ENCODE results near the gene CBLB. TPM values are rescaled to one million over a fixed set of nuclear protein-coding genes. Genes with fewer than 3 reads are reported as not detected.

CBLB gene
- total and polyA plus RNA-seq, 12 donors, result 20.4 to 58.9 (median 33.5) TPM

DNA sequence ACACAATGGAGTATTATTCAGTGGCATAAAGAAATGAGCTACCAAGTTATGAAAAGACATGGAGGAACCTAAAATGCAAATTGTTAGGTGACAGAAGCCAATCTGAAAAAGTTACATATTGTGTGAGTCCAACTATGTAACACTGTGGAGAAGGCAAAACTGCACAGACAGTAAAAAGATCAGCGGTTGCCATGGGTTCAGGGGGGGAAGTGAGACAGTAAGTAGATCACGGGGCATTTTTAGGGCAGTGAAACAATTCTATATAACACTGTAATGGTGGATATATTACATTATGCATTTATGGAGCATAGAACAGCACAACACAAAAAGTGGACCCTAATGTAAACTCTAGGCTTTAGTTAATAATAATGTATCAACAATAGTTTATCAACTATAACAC, 17.6 kb downstream of the CBLB start:
- intact Hi-C loops (cut with DNase I), result no loop called here
- WGBS, 4 donors, result 96 to 100% (median 99%) methylated on average over 2 of the region's 2 CpGs
- TF ChIP-seq, protein P1, sequence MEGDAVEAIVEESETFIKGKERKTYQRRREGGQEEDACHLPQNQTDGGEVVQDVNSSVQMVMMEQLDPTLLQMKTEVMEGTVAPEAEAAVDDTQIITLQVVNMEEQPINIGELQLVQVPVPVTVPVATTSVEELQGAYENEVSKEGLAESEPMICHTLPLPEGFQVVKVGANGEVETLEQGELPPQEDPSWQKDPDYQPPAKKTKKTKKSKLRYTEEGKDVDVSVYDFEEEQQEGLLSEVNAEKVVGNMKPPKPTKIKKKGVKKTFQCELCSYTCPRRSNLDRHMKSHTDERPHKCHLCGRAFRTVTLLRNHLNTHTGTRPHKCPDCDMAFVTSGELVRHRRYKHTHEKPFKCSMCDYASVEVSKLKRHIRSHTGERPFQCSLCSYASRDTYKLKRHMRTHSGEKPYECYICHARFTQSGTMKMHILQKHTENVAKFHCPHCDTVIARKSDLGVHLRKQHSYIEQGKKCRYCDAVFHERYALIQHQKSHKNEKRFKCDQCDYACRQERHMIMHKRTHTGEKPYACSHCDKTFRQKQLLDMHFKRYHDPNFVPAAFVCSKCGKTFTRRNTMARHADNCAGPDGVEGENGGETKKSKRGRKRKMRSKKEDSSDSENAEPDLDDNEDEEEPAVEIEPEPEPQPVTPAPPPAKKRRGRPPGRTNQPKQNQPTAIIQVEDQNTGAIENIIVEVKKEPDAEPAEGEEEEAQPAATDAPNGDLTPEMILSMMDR (IDR thresholded peaks at IDR 0.05), result no peak
- no peak for TF ChIP-seq POLR2A (IDR thresholded peaks at IDR 0.05)
- H3K36me3 ChIP-seq (replicated peaks in 1 of 2), result peaks cover 0 to 9% of the 10 kb centered on the region in 2 donors
- no peak for DNase-seq
- H3K27ac ChIP-seq, result no peak overlapping the region
- H3K9me3 ChIP-seq (replicated peaks in 1 of 3), result no peaks in the 10 kb centered on the region
- H3K4me1 ChIP-seq (replicated peaks in 1 of 2), result peaks cover under 1 to 32% of the 10 kb centered on the region in 2 donors
- H3K4me3 ChIP-seq, result no peak overlapping the region
- no peaks in the 10 kb centered on the region for H3K27me3 ChIP-seq

DNA sequence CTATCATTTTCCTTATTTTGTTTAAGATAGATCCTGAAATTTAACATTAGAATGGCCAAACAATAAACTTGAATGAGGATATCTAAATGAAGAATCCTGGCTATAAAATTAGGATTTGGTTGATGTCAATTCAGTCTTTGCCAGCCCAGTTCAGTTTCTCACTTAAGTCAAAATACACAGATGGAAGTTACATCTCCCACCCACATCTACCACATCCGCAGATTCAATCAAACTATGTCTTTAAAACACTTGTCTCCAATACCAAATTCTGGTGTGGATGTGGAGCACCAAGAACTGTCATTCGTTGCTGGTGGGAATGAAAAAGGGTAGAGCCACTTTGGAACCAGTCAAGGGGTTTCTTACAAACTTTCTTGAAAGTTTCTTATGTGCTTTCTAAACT, 18.2 kb downstream of the CBLB start:
- Histone ChIP-seq H3K4me1 (replicated peaks in 1 of 2) (peaks cover 6 to 38% of the 10 kb centered on the region in 2 donors), H3K9me3 (replicated peaks in 1 of 3) (no peaks in the 10 kb centered on the region), H3K27me3 (no peaks in the 10 kb centered on the region), H3K36me3 (replicated peaks in 1 of 2) (peaks cover 0 to 9% of the 10 kb centered on the region in 2 donors), H3K4me3 (no peak overlapping the region), H3K27ac (no peak overlapping the region)
- intact Hi-C loops (cut with DNase I), result no loop called here
- TF ChIP-seq, protein P1 (IDR thresholded peaks at IDR 0.05), result no peak
- no peak for TF ChIP-seq POLR2A (IDR thresholded peaks at IDR 0.05)
- no peak for DNase-seq
- 95 to 100% (median 98%) methylated on average over 2 of the region's 2 CpGs for WGBS, 4 donors

DNA sequence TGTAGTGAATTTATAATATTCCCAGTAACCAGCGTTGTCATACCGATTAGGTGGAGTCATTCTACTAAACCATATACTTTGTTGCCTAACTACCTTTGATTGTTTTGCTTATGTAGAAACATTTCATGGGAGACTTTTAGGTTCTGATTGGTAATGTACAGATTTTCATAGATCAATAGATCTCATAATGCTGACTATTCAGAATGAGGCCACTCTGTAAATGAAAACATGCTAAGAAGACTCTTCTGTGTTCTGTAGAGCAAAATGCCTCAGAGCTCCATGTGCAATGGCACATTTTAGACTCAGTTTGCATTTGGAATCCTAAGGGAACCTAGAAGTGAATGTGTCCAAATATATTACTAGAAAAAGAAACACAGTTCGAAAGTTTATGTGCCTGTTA, 20.0 kb downstream of the CBLB start:
- Histone ChIP-seq H3K4me3 (no peak overlapping the region), H3K36me3 (replicated peaks in 1 of 2) (peaks cover 0 to 9% of the 10 kb centered on the region in 2 donors), H3K27me3 (no peaks in the 10 kb centered on the region), H3K9me3 (replicated peaks in 1 of 3) (no peaks in the 10 kb centered on the region), H3K27ac (no peak overlapping the region), H3K4me1 (replicated peaks in 1 of 2) (peaks cover 9 to 50% of the 10 kb centered on the region in 2 donors)
- DNase-seq, result no peak
- no peak for TF ChIP-seq POLR2A (IDR thresholded peaks at IDR 0.05)
- TF ChIP-seq, protein P1 (IDR thresholded peaks at IDR 0.05), result no peak
- WGBS, 4 donors, result 94 to 99% (median 97%) methylated on average over 3 of the region's 3 CpGs
- intact Hi-C loops (cut with DNase I), result no loop called here

DNA sequence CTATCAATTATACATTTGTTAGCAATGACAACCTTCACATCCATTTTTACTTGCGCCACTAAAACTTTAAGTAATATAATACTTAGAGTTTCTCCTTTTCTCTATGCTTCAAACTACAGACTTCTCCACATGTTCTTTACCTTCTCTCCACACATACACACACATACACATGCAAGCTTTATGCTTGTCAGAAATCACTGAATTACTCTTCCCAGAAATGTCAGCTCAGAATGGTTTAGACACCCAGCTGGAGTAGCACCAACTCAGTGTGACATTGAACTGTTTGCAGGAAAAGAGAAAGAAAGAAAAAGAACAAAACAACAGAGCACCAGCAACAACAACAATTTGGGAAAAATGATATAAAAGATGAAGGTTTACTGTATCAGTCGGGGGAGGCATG, 20.9 kb downstream of the CBLB start:
- intact Hi-C loops (cut with DNase I), result no loop called here
- TF ChIP-seq, protein P1 (IDR thresholded peaks at IDR 0.05), result no peak
- no peak for TF ChIP-seq POLR2A (IDR thresholded peaks at IDR 0.05)
- Histone ChIP-seq H3K9me3 (replicated peaks in 1 of 3) (no peaks in the 10 kb centered on the region), H3K4me3 (no peak overlapping the region), H3K27me3 (no peaks in the 10 kb centered on the region), H3K4me1 (replicated peaks in 1 of 2) (peaks cover 9 to 50% of the 10 kb centered on the region in 2 donors), H3K27ac (no peak overlapping the region), H3K36me3 (replicated peaks in 1 of 2) (peaks cover 0 to 2% of the 10 kb centered on the region in 2 donors)
- DNase-seq, result no peak
- 66 to 77% (median 70%) methylated on average over 2 of the region's 2 CpGs for WGBS, 4 donors

Data from adrenal gland (tissue), 12 donors.